Esophagus muscularis mucosa (tissue), 3 donors: Measurements from ENCODE around the gene CNGB1.

Experiments used
- POLR2AphosphoS5 ChIP-seq, 2 donors: sonication (generic); formaldehyde crosslinking; IDR thresholded peaks; one replicate each; pipeline ENCODE4 v1.6.1; 2017; ENCODE audit warnings: antibody characterized with exemption in 2 of 2
- TF ChIP-seq, protein P1 (sequence below), 3 experiments: fragments of 200-600 bp in 2 of 3; fragments of 450-650 bp in 1 of 3; sonication (generic) in 2 of 3; IDR thresholded peaks; one replicate each; pipeline ENCODE4 v1.5.1; 2017 to 2019; ENCODE audit warnings: antibody characterized with exemption in 3 of 3, mild to moderate bottlenecking in 2 of 3, moderate library complexity in 1 of 3

DNA sequence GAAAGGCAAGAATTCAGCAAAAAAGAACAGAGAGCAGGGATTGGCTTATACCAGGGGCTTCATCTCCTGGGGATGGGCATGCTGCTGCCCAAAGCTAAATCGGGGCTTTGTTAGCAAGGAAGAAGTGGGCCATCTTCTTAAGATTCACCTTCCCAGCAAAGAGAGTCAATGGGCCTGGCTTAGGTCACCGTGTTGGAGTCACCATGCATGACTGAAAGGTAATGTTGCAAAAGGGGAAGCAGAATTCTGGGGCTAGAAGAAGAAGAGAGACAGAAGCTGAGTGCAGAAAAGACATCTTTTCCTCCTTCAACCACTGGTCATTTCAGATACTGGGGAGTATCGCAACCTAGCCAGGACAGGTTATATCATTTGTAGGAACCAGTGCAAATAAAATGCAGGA, 92.3 kb downstream of the CNGB1 start:
- no peak for TF ChIP-seq POLR2AphosphoS5 (IDR thresholded peaks at IDR 0.05)
- TF ChIP-seq, protein P1, sequence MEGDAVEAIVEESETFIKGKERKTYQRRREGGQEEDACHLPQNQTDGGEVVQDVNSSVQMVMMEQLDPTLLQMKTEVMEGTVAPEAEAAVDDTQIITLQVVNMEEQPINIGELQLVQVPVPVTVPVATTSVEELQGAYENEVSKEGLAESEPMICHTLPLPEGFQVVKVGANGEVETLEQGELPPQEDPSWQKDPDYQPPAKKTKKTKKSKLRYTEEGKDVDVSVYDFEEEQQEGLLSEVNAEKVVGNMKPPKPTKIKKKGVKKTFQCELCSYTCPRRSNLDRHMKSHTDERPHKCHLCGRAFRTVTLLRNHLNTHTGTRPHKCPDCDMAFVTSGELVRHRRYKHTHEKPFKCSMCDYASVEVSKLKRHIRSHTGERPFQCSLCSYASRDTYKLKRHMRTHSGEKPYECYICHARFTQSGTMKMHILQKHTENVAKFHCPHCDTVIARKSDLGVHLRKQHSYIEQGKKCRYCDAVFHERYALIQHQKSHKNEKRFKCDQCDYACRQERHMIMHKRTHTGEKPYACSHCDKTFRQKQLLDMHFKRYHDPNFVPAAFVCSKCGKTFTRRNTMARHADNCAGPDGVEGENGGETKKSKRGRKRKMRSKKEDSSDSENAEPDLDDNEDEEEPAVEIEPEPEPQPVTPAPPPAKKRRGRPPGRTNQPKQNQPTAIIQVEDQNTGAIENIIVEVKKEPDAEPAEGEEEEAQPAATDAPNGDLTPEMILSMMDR (IDR thresholded peaks at IDR 0.05): no peak
